ENCODE results near the gene SLC66A2.

Gene SLC66A2

GRCh38 chr18:79904357-79905147, 46.9 kb downstream of the SLC66A2 start:
- no peak for DNase-seq (ENCODE audit: low read depth in 2 of 2)

- no peak for DNase-seq (ENCODE audit: low read depth in 2 of 2)
Observed at GRCh38 chr18:79903787-79904356, 47.6 kb downstream of the SLC66A2 start.

GRCh38 chr18:79903071-79903635, 48.3 kb downstream of the SLC66A2 start:
- no peak for DNase-seq (ENCODE audit: low read depth in 2 of 2)

GRCh38 chr18:79902640-79903039, 48.8 kb downstream of the SLC66A2 start:
- DNase-seq (ENCODE audit: low read depth in 2 of 2): no peak

GRCh38 chr18:79902075-79902474, 49.4 kb downstream of the SLC66A2 start:
- no peak for DNase-seq (ENCODE audit: low read depth in 2 of 2)

GRCh38 chr18:79901665-79902064, 49.8 kb downstream of the SLC66A2 start:
- DNase-seq (ENCODE audit: low read depth in 2 of 2): no peak

- no peak for DNase-seq (ENCODE audit: low read depth in 2 of 2)
Observed at GRCh38 chr18:79900610-79901570, 50.6 kb downstream of the SLC66A2 start.

GRCh38 chr18:79899609-79900445, 51.6 kb downstream of the SLC66A2 start:
- DNase-seq (ENCODE audit: low read depth in 2 of 2): no peak

- no peak for DNase-seq (ENCODE audit: low read depth in 2 of 2)
Observed at GRCh38 chr18:79898952-79899608, 52.4 kb downstream of the SLC66A2 start.

GRCh38 chr18:79897940-79898625, 53.4 kb downstream of the SLC66A2 start:
- DNase-seq (ENCODE audit: low read depth in 2 of 2): no peak

GRCh38 chr18:79896738-79897137, 54.7 kb downstream of the SLC66A2 start:
- DNase-seq (ENCODE audit: low read depth in 2 of 2): no peak

GRCh38 chr18:79890674-79891073, 60.8 kb downstream of the SLC66A2 start:
- DNase-seq (ENCODE audit: low read depth in 2 of 2): no peak

- DNase-seq (ENCODE audit: low read depth in 2 of 2): no peak
Observed at GRCh38 chr18:79889569-79889968, 61.9 kb downstream of the SLC66A2 start.

GRCh38 chr18:79888016-79888415, 63.4 kb downstream of the SLC66A2 start:
- no peak for DNase-seq (ENCODE audit: low read depth in 2 of 2)

- no peak for DNase-seq (ENCODE audit: low read depth in 2 of 2)
Observed at GRCh38 chr18:79887181-79888000, 64.1 kb downstream of the SLC66A2 start.

GRCh38 chr18:79884963-79885728, 66.3 kb downstream of the SLC66A2 start:
- no peak for DNase-seq (ENCODE audit: low read depth in 2 of 2)

- no peak for DNase-seq (ENCODE audit: low read depth in 2 of 2)
Observed at GRCh38 chr18:79884294-79884962, 67.0 kb downstream of the SLC66A2 start.

Data from stimulated activated CD4-positive, alpha-beta T cell treated with anti-CD3 and anti-CD28 coated beads, Interleukin-12 subunit alpha, Interleukin-12 subunit beta, amount 100 ng/mL, for 24 hours (primary cell).